ENCODE results near the gene EXOSC7.
"Not testable (repeated sequence)": the region's sequence is repeated elsewhere in the genome, so short reads cannot be mapped to it uniquely, and the experiment has no call there.

Gene EXOSC7

DNA sequence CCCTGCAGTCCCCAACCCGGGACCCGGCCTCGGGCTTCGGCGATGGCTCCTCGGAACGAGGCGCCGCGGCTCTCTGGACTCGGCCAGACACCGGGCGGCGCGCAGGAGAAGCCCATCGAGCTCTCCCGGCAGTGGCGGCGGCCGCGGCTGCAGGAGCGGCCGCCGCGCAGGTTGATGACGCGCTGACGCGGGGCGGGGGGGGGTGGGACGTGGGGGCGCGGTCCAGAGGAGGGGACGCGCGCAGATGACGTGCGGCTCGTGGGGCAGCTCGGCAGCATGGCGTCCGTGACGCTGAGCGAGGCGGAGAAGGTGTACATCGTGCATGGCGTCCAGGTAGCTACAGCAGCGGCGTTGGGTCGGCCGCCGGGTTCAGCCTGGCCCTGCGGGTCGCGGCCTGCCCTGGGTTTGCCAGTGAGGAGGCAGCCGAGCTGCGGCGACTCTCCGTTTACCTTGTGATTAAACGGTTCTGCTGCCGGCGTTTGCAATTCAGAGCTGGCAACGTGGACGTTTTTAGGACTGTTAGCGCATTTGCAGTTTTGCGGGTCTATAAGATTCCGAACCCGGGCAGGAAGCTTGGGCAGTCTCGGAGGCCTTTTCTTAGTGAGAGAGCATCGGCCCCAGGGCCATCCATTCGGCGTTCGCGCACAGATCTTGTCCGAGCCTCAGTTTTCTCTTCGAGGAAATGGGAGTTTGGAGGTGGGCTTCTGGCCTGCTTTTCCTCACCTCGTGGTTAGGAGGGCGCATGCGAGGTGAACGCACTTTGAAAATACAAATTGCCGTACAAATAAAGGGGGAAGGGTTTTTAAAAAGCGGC is at the start of gene EXOSC7, which contains the start of gene ZDHHC3:
Gene EXOSC7 (plus strand): TSS at position 243 of the 814 bp plus-strand sequence. CDS start 34 bp downstream, at position 277.
Gene ZDHHC3 (minus strand): TSS at position 173 of the 814 bp plus-strand sequence. CDS start 16,738 bp downstream, outside the sequence.
- peak; percentile 86 for DNase-seq

DNA sequence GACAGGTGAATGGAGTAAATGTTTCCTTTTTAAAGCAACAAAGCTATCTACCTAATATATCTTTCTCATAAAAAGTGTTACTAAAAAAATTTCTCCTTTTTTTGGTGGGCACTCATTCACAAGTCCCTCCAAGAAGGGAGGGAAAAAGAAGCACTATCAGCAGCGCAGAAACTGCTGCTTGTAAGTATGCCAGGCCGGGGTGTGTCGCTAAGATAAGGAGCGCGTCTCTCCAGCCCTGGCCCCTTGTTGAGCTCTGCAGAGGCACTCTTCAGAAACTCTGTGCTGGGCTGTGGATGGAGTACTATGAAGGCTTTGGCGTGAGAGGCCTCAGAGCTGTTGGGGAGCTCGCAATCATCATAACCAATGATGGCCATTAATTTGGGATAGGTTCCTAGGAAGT is 49.1 kb upstream of the EXOSC7 start:
- no peak for DNase-seq

GRCh38 chr3:44927371-44927770 is 48.7 kb upstream of the EXOSC7 start:
- no peak for DNase-seq

DNA sequence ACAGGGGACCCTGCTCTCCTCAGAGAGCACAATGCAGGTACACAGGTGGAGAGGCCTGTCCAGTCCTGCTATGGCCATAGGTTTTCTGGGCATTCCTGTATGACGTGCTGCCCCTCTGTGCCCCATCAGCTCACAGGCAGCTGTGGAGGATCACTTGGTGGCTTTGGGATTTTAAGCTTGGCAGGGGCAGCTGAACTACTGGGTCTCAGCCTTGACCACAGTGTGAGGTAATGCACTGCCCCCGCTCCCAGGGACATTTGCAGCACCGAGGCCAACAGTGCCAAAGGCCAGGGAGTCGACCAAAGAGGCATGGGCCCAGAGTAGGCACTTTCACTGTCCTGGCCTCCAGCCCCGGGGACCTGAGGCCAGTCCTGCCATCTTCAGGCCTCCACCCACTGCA is 46.3 kb upstream of the EXOSC7 start:
- DNase-seq = no peak

GRCh38 chr3:44930911-44931310 is 45.1 kb upstream of the EXOSC7 start:
- DNase-seq = no peak

- no peak for DNase-seq
These were observed 44.3 kb upstream of the EXOSC7 start for GRCh38 chr3:44931791-44932190.

DNA sequence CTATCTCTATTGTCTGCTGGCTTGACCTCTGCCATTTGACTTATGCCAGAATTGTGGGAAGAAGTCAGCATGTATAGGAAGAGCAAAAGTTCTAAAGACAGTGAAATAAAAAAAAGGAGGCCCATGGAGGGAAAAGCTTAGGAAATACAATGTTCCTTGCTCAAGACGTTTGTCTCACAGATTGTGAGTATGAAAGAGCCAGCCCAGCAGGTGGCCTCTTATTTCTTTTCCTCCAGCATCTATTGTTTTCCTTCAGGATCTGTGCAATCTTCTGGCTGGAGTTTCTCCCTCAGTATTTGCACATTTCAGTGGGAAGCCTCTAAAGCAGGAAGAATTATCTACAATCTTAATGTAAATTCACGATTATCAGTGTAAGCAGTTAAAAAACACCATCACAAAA is 43.8 kb upstream of the EXOSC7 start:
- DNase-seq = no peak

GRCh38 chr3:44932986-44933944 is 42.8 kb upstream of the EXOSC7 start:
- DNase-seq = no peak

GRCh38 chr3:44939581-44940036 is 36.4 kb upstream of the EXOSC7 start:
- no peak for DNase-seq

DNA sequence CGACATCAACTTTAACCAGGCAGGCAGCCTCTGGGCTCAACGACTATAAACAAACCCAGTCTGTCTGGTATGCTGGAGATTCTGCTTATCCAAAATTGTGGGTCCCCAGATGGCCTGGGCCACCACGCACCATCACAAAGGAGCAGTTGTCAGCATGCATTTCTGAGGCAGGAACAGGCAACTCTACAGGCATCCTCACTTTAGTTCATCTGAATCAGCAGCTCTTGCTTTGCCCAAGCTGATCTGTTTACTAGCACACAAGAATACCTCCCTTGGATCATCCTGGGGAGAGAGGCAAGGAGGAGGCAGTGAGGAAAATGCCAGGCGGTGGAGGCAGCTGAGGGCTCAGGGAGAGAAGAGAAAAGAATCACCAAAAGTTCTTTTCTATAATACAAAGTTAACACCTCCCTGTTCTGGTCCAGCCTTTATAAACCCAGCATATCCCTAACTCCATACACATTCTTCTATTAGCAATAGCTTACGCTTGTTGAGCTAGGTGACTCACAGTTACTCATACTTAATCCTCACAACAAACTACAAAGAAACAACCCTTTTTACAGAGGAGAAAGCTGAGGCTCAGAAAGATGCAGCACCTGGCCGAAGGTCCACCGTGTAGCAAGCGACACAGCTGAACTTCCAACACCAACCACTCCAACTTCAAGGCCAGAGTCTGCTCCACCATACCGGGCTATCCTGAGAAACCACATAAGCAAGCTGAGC is 33.7 kb upstream of the EXOSC7 start:
- DNase-seq = no peak

- DNase-seq = no peak
These were observed 27.8 kb upstream of the EXOSC7 start for GRCh38 chr3:44948239-44948638.

DNA sequence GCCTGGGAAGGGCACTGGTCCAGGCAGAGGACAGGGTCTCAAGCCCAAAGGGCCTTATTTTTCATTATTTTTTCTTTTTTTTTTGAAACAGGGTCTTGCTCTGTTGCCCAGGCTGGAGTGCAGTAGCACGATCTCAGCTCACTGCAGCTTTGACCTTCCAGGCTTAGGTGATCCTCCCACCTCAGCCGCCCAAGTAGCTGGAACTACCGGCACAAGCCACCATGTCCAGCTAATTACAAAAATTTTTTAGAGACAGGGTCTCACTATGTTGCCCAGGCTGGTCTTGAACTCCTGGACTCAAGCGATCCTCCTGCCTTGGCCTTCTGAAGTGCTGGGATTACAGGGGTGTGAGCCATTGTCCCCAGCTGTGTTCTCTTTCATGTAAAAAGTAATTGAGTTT is 26.3 kb upstream of the EXOSC7 start:
- DNase-seq = not testable (repeated sequence)

GRCh38 chr3:44950275-44950734 is 25.7 kb upstream of the EXOSC7 start:
- DNase-seq = no peak

DNA sequence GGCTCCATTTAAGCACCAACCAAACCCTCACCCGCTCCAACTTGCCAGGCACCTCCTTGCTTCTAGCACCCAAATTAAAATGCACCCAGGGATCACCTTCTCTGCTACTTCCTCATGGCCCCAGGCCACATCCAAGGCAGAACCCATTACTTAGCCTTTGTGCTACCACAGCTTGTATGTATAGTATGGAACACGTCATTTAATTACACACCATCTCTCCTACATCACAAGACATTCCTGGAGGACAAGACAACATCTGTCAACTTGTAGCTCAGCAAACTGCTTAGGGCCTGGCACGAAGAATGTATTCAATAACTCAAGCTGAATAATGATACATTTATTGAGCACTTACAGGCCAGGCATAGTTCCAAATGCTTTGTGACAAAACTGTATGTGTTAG is 23.4 kb upstream of the EXOSC7 start:
- DNase-seq = no peak

- no peak for DNase-seq
These were observed 21.7 kb upstream of the EXOSC7 start for GRCh38 chr3:44954304-44954703.

DNA sequence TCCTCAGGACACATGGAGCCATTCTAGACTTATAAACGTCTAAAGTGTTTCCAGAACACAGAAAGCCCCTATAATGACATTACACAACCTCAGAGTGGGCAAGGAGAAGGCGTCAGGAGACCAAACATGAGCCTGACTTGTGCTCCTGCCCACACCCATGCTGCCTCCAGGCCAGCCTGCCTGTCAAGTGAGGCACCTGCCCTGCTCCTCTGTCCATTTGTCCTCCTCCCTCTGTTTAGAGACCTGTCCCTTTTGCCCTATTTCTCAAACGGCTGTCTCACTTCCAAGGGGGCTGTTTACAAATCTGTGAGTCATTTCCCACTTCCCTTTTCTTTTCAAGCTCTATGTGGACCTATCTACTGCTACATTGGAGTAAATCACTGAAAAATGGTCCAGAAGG is 21.1 kb upstream of the EXOSC7 start:
- no peak for DNase-seq

- no peak for DNase-seq
These were observed 20.1 kb upstream of the EXOSC7 start for GRCh38 chr3:44955917-44956316.

DNA sequence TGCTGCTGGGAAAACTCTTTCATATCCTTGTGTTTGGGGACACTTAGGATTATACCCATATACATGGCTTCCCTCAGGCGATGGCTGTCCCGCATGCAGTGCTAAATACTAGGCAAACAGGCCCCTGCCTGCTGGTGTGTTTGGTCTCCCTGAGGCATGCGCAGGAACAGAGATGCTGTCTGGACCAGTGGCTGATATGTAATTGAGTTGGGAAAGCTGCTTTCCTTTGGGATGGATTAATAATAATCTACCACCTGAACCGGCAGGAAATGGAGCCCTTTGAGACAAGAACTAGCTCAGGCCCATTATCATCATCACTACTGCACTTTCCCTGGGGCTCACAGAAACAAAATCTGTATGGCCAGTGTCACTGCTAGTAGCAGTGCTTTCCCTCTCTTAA is 18.1 kb upstream of the EXOSC7 start:
- no peak for DNase-seq

GRCh38 chr3:44958386-44958785 is 17.7 kb upstream of the EXOSC7 start:
- DNase-seq = no peak

- DNase-seq = no peak
These were observed 15.5 kb upstream of the EXOSC7 start for GRCh38 chr3:44960387-44961026.

DNA sequence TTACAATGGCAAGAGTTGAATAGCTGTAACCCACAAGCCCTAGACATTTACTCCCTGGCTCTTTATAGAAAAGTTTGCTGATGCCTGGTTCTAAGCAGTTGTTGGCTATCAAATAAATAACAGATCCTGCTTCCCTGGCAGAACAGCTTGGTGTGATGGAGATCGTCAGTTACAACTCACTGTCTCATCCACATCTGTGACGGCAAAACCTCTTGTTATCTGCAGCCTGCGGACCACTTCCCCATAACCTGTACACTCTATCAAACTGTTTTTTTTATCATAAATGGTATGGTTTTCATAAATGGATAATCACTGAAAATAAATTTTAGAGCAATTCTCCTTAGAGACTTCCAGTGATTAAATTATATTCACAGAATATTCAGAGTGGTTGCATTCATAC is 14.2 kb upstream of the EXOSC7 start:
- DNase-seq = no peak
